DMS53 (cell line): ENCODE measurements around the gene METTL27.
"Not testable (repeated sequence)": the region's sequence is repeated elsewhere in the genome, so short reads cannot be mapped to it uniquely, and the experiment has no call there.

ENCODE experiments used
- DNase-seq: peaks from one replicate; lab custom pipeline; 2025; lab: John Stamatoyannopoulos, UW

METTL27 gene

GRCh38 chr7:73838642-73839041, 3.7 kb downstream of the METTL27 start:
- no peak for DNase-seq

DNA sequence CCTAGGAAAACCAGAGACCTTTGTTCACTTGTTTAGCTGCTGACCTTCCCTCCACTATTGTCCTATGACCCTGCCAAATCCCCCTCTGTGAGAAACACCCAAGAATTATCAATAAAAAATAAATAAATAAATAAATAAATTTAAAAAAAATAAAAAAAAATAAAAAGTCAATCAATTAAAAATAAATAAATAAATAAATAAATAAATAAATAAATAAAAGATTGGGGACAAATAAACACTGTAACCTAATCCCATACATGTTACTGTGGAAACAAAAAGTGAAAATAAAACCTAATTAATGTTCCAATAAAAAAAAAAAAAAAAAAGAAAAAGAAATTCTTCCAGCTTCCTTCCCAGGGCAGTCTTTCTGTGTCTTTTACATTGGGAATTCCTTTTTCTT, 5.1 kb downstream of the METTL27 start:
- not testable (repeated sequence) for DNase-seq

GRCh38 chr7:73834626-73835191, 7.6 kb downstream of the METTL27 start:
- peak; percentile 57 for DNase-seq

DNA sequence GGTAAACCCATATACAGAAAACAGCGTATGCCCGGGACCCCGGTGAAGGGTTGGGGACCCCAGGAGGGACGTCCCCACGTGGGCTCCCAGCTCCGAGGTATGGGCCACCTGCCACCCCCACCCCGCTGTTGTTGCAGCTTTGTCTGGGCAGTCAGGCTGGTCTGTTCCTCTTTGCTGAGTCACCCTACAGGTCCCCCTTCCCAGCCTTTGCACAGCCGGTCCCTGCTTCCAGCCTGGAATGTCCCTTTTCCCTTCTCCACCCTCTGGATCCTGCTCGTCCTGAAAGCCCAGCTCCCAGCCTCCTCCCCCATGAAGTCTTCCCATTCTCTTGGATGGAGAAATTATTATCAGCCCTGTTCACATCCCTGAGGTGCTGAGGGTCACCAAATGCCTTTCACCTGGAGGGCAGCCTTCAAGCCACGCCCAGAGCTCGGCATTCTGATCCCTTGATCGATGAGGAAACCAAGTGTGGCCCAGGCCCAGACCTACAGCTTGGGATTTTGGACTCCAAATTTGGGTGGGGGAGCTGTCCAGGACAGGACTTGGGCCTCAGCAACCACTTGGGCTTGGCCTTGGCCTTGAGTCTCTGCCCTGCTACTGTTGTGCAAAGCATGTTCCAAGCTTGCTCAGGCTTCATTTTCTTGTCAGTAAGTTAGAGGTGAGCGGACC, 8.9 kb downstream of the METTL27 start:
- DNase-seq: peak; percentile 95

DNA sequence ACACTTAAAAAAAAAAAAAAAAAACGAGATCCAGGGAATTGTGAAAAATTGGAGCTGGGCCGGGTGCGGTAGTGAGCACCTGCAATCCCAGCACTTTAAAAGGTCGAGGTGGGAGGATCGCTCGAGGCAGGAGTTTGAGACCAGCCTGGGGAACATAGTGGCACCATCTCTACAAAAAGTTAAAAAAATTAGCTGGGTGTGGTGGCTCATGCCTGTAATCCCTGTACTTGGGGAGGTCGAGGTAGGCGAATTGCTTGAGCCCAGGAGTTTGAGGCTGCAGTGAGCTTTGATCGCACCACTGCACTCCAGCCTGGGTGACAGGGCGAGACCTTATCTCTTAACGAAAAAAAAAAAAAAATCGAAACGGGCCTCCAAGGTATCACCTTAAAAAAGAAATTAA, 9.5 kb downstream of the METTL27 start:
- peak; percentile 85 for DNase-seq

DNA sequence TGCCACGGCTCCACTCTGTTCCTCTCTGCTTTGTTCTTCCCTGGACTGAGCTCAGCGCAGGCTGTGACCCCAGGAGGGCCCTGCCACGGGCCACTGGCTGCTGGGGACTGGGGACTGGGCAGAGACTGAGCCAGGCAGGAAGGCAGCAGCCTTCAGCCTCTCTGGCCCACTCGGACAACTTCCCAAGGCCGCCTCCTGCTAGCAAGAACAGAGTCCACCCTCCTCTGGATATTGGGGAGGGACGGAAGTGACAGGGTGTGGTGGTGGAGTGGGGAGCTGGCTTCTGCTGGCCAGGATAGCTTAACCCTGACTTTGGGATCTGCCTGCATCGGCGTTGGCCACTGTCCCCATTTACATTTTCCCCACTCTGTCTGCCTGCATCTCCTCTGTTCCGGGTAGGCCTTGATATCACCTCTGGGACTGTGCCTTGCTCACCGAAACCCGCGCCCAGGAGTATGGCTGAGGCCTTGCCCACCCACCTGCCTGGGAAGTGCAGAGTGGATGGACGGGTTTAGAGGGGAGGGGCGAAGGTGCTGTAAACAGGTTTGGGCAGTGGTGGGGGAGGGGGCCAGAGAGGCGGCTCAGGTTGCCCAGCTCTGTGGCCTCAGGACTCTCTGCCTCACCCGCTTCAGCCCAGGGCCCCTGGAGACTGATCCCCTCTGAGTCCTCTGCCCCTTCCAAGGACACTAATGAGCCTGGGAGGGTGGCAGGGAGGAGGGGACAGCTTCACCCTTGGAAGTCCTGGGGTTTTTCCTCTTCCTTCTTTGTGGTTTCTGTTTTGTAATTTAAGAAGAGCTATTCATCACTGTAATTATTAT, 10.3 kb downstream of the METTL27 start:
- DNase-seq: peak; percentile 99

DNA sequence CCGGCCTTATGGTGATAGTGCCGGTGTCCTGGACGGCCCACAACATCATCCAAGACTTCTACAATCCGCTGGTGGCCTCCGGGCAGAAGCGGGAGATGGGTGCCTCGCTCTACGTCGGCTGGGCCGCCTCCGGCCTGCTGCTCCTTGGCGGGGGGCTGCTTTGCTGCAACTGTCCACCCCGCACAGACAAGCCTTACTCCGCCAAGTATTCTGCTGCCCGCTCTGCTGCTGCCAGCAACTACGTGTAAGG, 10.8 kb downstream of the METTL27 start:
- no peak for DNase-seq

GRCh38 chr7:73830681-73831583, 11.4 kb downstream of the METTL27 start, which contains the start of gene CLDN4:
TSS of gene CLDN4 (plus strand) at chr7:73830996. CDS start at chr7:73831202, 206 bp downstream.
- peak; percentile 99 for DNase-seq

GRCh38 chr7:73829921-73830680, 12.2 kb downstream of the METTL27 start:
- peak; percentile 83 for DNase-seq

DNA sequence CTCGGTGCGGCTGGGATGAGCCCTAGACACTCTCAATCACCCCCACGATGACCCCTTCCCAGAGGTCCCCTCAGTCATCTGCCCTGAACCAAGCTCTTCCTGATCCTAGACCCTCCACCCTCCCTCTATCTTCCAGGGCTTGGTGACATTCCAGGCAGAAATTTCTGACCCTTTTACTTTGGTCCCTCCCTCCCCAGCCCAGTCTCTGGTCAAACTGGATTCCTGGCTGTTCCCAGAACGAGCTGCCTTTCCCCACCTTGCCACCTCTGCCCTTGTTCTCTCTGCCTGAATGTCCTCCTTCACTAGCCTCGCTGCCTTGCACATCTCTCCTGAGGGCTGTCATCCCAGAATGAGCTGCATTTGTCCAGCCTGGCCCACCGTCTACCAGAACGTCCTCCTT, 12.8 kb downstream of the METTL27 start:
- DNase-seq: peak; percentile 68

- DNase-seq: no peak
Measured at GRCh38 chr7:73828972-73829371, 13.3 kb downstream of the METTL27 start.

DNA sequence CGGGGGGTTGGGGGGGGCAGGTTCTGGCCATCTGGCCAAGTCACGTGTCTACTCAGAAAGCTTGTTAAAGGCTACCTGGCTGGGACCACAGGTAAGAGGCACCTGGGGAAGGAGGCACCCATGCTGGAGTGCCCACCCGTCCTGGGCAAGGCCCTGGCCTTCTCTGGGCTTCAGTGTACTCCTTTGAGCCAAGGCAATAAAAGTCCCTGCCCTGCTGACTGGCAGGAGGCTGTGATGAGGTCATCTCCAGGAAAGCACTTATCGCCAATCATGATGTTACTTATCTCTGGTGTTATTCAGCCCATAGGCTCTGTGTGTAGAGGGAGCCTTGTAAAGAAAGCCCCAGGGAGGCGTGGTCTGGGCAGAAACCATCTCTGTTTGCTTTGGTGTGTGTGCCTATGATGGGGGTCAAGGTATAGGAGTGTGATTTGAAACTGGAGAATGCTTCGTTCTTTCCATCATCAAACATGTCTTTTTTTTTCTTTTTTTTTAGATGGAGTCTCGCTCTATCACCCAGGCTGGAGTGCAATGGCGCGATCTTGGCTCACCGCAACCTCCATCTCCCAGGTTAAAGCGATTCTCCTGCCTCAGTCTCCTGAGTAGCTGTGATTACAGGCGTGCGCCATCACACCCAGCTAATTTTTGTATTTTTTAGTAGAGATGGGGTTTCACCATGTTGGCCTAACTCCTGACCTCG, 14.1 kb downstream of the METTL27 start:
- peak; percentile 100 for DNase-seq

DNA sequence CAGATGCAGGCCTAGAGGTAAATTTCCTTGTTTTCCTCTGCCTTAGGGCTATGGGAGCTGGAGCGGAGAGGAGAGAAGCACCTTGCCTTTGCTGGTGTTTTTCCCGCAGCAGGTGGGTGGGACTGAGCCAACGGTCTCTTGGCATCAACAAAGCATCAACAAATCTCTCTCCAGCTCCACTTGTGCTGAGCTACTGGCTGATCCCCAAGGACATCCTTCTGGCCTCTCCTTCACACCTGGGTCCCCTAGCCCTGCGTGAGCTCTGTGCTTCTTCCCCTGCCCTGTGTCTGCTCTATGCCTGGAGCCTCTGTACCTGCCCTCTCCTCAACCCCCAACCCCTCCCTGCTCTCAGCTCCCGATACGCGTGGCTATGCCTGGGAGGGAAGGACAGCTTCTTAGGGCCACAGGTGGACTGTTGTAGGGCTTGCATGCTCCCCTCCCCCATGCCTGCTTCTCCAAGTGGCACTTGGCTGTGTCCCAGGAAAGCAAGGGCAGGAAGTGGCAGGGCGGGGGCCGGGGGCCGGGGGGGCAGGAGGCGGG, 14.7 kb downstream of the METTL27 start:
- peak; percentile 100 for DNase-seq

GRCh38 chr7:73824986-73825385, 17.3 kb downstream of the METTL27 start:
- DNase-seq: no peak

DNA sequence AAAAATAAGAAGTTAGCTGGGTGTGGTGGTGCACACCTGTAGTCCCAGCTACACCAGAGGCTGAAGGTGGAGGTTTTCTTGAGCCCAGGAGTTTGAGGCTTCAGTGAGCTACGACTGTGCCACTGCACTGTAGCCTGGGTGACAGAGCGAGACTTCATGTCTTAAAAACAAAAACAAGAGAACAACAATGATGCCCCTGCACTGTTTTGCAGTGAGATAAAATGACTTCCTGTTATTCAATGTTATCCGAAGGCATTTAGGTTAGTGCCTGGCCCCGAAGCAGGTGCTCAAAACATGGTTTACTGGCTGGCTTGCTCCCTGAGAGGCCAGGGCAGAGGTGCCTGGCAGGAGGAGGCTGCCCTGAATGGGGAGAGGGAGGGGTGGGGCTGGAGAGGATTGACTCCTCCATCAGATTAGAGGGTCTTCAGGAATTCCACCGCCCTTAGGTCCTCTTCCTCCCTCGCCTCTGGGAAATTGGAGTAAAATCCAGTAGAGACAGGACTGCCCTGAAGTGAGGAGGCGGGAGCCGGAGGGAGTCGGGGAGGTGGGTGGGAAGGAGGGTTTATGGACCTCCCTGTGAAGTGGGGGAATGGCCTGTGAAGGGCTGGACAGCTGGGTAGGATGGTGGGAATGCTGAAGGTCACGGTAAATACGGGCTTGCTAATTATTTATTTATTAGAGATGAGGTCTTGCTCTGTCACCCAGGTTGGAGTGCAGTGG, 18.3 kb downstream of the METTL27 start:
- no peak for DNase-seq

GRCh38 chr7:73823257-73823656, 19.1 kb downstream of the METTL27 start:
- no peak for DNase-seq

DNA sequence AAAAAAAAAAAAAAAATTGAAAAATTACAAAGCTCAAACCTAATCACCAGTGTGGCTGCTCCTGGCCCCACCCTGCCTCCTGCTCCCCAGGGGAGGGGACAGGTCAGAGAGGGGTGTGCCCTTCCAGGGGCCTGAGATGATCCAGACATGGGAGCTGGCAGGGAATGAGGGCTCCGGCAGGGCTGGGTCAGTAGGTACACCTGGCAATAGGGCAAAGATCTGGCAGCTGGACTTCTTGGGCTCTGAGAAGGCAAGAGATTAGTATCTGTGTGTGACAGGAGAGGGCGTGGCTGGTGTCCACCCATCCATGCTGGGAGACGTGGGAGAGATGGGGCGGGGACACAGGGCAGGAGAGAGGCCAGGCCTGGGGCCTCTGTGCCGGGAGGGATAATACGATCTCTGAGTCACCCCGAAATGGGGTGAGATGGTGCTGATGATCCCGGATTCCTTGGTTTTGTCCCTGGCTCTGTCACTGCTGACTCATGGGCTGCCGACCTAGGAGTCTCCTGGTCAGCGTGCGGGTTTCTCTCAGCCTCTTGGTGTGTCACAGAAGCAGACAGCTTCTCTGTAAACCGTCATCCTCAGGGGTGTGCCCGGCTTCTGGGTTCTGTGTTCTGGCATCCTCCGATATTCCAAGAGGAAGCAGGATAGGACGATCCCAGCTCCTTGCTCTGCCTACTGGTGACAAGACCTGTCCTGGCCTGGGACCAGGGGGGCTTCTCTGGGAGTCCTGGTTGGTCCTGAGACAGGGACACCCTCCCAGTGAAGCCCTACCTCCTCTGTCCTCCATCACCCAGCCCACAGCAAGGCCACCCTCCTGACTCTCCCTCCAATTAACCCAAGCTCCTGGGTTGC, 19.8 kb downstream of the METTL27 start:
- peak; percentile 97 for DNase-seq

DNA sequence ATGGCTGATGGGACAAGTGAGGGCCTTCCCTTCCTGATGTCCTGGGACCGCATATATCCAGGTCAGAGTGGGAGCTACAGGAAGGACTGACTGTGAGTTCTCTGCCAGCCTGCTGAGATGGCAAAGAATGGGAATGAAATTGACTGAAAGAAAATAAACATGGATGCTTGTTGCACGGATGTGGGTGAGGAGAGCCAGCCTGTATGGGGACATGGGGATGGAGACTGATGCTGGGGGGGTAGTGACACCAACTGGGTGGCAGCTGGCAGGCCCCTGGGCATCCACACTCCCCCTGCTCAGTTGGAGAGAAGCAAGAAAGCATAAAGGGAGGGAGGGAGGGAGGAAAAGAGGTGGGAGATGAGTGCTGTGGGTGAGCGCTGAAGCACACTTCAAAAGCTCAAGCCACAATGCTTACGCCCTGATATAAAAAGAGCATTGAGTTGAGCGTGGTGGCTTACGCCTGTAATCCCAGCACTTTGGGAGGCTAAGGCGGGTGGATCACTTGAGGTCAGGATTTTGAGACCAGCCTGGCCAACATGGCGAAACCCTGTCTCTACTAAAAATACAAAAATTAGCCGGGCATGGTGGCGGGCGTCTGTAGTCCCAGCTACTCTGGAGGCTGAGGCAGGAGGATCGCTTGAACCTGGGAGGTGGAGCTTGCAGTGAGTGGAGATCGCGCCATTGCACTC, 20.6 kb downstream of the METTL27 start:
- peak; percentile 40 for DNase-seq
